NB4 (cell line): ENCODE data around the gene EFTUD2.

Experiments
- CTCF ChIP-seq: IDR thresholded peaks from one replicate; pipeline ENCODE4 v1.5.1; 2012; ENCODE audit warnings: low read depth, low read length
- MYC ChIP-seq: IDR thresholded peaks from 2 replicates; pipeline ENCODE4 v1.6.1; 2011; ENCODE audit warnings: low read depth, low read length
- POLR2A ChIP-seq: IDR thresholded peaks from 2 replicates; pipeline ENCODE4 v1.6.1; 2011; ENCODE audit warnings: mild to moderate bottlenecking; ENCODE audit not compliant: insufficient read length; ENCODE audit errors: extremely low read depth

GRCh38 chr17:44924107-44924544 lies 24.9 kb upstream of the EFTUD2 start:
- no peak for TF ChIP-seq MYC
- TF ChIP-seq CTCF: no peak
- TF ChIP-seq POLR2A: no peak
